ENCODE measurements around the gene PRH2.

Gene PRH2

DNA sequence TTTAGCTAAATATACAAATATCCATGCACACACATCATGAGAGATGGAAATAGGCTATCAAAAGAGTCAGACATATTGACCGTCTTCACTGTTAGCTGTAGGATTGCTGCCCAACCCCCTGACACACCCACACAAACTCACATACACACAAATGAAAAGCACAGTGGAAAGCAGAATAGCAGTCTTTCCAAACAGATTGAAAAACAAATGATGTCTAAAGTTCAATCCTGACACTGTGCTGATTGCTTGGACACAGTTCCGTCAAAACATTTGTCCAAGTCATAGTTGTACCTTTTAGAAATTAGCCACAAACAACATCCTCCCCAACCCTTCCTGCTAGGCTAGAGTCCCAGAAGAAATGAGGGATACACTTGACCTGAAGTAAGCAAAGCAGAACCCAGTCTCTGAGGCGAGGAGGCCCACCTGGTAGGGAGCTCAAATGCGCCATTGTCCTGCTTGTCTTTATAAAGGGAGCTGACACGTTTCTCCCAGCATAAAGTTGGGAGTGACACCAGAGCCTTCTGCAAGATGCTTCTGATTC, at the start of gene PRH2:
PRH2 (plus strand) TSS at position 491 of the 541 bp plus-strand sequence; CDS start at position 529, 38 bp downstream.
- DNase-seq, result no peak

DNA sequence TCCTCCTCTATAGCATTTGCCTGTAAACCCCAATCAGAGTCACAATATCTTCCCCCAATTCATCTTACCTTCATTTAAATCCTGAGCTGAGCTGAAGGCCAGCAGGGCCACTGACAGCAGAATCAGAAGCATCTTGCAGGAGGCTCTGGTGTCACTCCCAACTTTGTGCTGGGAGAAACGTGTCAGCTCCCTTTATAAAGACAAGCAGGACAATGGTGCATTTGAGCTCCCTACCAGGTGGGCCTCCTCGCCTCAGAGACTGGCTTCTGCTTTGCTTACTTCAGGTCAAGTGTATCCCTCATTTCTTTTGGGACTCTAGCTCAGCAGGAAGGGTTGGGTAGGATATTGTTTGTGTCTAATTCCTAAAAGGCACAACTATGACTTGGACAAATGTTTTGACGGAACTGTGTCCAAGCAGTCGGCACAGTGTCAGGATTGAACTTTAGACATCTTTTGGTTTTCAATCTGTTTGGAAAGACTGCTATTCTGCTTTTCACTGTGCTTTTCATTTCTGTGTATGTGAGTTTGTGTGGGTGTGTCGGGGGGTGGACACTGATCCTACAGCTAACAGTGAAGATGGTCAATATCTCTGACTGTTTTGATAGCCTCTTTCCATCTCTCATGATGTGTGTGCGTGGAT, 44.8 kb upstream of the PRH2 start, which contains the start of gene PRH1:
PRH1 (minus strand) TSS at position 170 of the 640 bp plus-strand sequence; CDS start at position 132, 38 bp downstream.
- DNase-seq, result no peak

DNA sequence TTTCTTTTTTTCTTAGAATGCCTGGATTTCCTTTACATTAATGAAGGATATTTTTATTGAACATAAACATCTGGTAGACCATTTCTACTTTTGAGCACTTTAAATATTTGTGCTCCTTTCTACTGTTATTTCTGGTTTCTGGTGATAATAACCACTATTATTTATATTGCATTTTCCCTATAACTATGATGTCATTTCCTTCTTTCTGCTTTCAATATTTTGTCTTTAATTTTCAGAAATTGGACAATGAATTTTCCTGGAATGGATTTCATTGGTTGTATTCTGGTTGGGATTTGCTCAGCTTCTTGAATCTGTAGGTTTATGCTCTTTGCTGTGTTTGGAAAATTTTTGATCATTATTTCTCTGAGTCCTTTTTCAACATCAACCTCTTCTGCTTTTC, 39.8 kb upstream of the PRH2 start:
- DNase-seq, result no peak

DNA sequence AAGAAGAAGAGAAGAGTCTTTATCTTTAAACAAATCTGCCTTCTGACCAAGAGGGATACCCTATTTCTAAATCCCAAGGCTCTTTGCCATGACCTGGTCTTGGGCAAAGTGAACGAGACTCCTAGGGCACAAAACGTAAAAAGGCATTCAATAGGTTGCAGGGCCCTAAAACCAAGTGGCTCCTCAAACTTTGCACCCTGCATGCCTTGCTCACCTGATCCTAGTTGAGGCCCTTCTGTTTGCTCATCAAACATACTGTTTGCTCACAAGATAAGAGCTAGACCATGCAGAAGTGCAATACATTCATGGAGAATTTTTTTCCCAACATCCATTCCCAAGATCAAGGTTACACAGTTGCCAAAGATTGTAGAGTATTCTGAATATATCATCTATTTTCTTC, 37.1 kb upstream of the PRH2 start:
- DNase-seq, result no peak

DNA sequence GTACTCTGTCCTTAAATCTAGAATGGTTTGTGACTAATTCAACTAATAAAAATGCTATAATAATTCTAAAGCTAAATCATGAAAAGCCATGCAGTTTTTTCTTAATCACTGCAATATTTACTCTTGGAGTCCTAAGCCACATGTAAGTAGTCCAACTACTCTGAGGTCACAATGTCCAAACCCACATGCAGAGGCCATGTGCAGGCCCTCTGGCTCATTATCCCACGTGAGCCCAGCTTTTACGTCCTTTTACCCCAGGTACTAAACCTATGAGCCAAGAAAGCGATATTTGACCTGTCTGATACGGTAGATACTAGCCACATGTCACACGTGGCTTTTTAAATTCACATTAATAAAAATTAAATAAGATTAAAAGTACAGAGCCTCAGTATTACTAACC, 32.2 kb upstream of the PRH2 start:
- no peak for DNase-seq

DNA sequence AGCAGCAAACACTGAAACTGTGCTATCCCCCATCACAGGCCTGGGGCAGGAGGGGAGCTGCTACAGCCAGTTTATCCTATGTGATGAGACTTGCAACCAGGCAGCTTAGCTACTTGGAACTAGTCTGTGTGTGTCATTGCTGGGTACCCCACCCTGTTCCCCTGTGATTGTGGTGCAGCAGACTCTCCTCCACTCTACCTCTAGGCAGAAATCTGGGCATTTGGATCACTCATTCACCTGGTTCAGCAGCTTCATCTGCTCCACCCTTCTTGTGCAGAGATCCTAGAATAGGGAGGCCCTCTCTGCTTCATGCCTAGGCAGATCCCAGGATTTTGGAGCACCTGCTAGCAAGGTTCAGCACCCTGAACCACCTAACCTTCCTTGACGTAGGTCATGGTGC, 28.5 kb upstream of the PRH2 start:
- no peak for DNase-seq

DNA sequence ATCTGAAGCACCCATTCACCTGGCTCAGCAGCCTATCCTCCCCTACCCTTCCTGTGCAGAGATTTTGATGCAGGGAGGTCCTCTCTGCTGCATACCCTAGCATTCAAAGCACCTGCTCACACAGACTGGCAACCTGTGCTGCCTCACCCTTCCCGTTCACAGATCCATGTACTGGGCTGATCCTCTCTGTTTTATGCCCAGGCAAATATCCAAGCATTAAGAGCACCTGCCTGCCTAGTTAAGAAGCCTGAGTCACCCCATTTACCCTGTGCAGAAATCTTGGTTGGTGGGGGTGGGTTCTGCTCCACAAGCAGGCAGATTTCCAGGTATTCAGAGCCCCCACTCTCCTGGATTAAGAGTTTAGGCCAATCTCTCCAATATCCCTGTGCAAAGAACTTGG, 28.1 kb upstream of the PRH2 start:
- no peak for DNase-seq

DNA sequence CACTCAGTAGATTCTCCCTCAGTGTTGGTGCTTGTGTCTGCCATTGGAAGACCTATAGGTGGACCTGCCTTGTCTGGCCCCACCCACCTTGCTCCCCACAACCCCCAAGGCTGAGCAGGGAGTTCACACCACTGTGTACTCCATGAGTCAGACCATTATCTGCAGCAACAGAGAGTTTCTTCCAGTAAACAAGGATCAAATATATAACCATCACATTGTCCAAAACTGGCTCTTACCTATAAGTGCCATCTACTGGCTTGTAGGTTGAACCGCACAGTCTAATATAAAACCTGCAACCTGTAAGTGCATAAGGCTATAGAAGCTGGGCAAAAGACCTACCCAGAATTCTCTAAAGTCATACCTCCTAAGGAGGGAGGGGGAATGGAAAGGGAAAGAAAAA, 27.6 kb upstream of the PRH2 start:
- no peak for DNase-seq

DNA sequence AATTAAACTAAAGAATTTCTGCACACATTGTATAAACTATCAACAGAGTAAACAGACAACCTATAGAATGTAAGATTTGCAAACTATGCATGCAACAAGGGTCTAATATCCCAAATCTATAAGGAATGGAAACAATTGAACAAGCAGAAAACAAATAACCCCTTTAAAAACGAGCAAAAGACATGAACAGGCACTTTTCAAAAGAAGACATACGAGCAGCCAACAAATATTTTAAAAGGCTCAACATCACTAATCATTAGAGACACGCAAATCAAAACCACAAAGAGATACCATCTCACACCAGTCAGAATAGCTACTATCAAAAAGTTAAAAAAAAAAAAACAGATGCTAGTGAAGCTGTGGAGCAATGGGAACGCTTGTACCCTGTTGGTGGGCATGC, 24.4 kb upstream of the PRH2 start:
- no peak for DNase-seq

DNA sequence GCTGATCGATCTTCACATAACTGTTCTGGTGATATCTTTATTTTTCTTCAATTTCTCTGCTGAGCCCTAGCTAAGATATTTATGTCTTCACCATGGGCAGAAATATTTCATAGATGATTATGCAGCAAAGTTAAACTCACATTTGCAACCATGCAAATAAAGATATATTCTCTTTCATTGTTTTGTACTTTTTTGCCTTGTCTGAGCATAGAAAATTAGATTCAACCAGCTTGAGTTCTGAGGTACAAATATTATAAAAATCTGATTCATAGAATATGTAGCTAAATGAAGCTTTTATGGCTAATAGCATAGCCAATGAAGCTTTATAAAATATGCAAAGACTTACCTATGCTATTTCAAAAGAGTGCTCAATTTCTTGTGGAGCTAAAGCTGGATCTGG, 19.6 kb upstream of the PRH2 start, which contains the start of gene TAS2R13:
TAS2R13 (minus strand) TSS at position 101 of the 400 bp plus-strand sequence. CDS start 264 bp downstream, outside the sequence.
- DNase-seq, result no peak

DNA sequence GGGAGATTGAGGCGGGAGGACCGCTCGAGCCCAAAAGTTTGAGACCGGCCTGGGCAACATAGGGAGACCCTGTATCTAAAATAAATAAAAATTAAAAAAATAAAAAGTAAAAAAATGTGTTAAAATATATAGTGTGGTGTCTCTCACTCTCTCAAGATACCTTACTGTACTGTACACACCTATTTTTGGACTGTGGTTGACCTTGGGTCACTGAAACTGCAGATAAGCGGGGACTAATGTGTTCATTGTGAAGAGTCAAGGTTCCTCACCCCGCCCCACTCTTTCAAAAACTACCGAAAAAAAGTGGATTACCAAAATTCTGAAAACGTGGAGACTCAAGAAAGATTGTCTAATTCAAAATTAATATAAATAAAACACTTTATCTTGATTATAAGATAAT, 18.7 kb upstream of the PRH2 start:
- DNase-seq, result no peak

DNA sequence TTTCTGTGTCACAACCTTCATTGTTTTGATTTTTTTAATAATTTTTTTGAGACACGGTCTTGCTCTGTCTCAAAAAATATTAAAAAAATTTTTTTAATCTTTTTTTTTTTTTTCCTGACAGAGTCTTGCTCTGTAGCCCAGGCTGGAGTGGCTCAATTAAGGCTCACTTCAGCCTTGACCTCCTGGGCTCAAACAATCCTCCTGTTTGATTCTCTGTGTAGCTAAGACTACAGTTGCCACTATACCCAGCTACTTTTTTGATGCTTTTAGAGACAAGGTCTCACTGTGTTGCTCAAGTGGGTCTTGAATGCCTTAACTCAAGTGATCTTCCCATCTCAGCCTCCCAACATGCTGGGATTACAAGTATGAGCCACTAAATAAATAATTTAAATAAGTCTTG, 9.2 kb upstream of the PRH2 start:
- DNase-seq, result no peak

DNA sequence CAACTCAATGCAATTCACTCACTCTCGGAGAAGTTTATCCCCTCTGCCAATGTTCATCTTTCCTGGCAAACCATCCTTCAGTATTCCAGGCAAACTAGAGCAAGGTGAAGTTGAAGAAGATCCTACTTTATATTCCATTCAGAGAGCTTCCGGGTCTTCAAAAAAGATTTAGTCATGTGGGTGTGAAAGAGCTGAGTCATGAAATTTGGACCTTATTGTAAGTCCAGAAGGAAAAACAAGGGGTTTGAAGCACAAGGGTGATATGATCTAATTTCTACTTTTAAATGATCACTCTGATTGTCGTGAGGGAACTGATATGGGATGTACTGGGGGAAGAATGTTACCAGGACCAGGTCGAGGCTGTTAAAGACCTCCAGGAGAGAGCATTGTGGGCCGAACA, 2.8 kb upstream of the PRH2 start:
- DNase-seq, result no peak

DNA sequence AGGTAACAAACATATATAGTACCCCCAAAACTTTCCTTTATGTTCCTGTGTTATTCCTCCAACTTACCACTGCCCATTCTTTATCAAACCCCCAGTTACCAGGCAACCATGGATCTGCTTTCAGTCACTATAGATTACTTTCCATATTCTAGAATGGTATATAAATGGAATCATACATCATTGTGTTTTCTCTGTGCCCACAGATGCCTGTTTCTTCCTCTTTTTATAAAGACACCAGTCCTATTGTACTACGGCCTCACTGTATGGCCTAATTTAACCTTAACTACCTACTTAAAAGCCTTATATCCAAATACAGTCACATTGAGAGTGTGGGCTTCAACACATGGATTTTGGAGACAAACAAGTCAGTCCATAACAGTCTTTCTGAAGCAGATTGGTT, 7.5 kb downstream of the PRH2 start:
- DNase-seq, result no peak

DNA sequence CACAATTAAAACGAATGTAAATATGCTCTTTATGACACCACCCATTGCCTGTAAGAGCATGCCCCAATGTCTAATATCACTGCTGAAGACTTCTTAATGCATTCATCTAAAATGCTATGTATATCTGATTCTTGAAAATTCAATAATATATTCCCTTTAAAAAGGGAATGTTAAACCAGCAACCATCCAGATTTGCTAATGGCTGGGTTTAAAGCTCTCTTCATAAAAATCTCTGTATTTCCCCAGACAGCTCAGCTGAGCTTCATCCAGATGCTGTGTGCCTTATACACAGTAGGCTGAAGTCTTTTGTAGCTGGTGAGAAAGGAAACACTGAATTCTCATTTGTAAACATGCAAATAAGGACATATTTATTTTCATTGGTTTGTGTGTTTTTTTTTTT, 10.1 kb downstream of the PRH2 start, which contains the start of gene TAS2R14:
TAS2R14 (minus strand) TSS at position 101 of the 400 bp plus-strand sequence; CDS start at position 45, 56 bp downstream.
- no peak for DNase-seq

DNA sequence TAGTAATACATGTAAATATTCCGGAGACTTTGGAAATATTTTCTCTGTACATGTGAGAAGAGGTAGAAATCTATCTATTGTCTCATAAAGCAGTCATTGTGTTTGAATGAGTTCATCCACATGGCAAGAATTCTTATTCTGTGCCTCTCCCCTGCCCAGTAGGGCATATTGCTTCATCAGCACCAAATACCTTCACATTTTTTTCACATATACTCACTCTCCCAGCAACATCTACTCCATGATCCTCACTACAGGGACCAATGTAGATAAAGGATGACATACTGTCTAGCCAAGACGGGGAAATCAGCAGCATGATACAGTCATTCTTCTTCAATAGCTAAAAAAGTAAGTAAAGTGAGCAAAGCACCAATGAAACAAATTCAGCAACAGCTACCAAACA, 11.4 kb downstream of the PRH2 start:
- no peak for DNase-seq

DNA sequence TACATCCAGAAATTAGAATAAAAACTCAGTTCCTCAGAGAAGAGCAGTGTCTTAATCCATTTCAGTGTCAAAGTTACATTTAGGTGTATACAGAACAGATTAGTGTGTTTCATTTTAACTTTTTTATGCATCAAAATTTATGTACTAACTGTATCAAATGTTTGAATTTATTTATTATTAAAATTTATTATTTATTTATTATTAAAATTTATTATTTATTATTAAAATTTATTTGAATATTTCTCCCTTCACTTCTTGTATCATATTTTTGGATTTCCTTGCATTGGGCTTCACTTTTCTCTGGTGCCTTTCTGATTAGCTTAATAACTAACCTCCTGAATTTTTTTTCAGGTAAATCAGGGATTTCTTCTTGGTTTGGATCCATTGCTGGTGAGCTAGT, 12.3 kb downstream of the PRH2 start:
- DNase-seq, result no peak

DNA sequence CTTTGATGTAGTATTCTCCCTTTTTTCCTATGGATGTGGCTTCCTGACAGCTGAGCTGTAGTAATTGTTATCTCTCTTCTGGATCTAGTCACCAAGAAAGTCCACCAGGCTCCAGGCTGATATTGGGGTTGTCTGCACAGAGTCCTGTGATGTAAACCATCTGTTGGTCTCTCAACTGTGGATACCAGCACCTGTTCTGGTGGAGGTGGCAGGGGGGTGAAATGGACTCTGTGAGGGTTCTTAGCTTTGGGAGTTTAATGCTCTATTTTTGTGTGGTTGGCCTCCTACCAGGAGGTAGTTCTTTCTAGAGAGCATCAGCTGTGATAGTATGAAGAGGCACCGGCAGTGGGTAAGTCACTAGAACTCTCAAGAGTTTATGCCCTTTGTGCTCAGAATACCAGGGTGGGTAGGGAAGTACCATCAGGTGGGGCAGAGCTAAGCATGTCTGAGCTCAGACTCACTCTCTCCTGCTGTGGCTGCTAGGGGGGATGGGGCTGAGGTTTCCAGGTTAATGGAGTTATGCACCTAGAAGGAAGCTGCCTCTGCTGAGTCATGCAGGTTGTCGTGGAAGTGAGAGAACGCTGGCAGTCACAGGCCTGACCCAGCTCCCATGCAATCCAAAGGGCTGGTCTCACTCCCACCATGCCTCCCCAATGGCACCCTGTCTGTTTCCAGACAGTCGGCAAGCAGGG, 13.0 kb downstream of the PRH2 start:
- DNase-seq, result no peak

DNA sequence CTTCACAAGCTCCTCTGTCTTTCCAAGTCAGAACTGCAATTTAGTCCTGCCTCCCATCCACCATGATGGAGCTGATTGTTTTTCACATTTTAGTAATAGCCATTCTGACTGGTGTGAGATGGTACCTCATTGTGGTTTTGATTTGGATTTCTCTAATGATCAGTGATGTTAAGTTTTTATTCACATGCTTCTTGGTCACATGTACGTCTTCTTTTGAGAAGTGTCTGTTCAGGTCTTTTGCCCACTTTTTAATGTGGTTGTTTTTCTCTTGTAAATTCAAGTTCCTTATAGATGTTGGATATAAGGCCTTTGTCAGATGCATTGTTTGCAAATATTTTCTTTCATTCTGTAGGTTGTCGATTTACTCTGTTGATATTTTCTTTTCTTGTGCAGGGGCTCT, 14.1 kb downstream of the PRH2 start:
- DNase-seq, result no peak

DNA sequence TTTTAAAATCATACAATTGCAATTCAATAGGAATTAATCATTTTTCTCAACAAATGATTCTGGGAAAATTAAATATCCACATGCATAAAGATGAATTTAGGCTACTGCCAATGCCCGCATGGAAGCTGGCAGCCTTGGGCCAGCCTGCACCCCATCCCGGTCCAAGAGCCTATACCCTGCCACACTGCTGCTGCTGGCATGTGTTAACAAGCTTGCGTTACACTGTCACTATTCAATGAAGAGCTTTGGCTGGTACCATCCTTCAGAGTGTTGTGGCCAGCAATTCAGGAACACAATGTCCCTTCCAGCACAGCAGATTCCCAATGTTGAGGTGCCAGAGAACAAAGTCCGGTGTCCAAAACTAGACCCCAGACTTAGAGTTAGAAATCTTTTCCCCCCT, 23.6 kb downstream of the PRH2 start:
- DNase-seq, result no peak

DNA sequence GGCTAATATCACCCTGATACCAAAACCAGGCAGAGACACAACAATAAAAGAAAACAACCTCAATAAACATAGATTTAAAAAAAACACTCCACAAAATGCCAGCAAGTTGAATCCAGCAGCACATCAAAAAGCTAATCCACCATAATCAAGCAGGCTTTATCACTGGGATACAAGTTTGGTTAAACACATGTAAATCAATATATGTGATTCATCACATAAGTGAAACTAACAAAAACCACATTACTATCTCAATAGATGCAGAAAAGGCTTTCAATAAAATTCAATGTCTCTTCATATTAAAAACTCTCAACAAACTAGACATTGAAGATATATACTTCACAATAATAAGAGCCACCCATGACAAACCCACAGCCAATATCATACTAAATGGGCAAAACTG, 27.0 kb downstream of the PRH2 start:
- no peak for DNase-seq

DNA sequence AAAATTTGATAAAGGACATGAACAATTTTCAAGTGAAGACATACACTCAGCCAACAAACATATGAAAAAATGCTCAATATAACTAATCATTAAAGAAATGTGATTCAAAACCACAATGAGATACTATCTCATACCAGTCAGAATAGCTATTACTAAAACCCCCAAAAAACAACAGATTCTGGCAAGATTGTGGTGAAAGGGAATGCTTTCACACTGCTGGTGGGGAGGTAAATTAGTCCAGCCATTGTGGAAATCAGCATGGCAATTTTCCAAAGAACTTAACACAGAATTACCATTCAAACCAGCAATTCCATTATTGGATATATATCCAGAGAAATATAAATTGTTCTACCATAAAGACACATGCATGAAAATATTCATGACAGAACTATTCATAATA, 28.7 kb downstream of the PRH2 start:
- no peak for DNase-seq

DNA sequence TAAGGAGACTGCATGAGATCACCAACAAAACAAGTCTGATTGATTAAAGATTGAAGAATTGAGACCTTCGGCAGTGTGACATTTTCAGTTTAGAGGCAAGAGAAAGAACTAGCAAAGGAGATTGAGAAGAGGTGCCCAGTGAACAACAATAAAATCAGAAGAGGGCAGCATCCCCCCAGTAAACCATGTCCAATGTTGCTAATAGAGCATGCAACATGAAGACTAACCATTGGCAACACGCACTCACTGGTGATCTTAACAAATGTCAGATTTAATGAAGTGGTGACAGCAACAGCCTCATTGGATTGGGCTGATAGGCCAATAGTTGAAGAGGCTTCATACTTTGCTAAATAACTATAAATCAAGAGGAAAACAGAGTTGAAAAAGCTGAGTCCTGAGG, 30.8 kb downstream of the PRH2 start:
- DNase-seq, result no peak

DNA sequence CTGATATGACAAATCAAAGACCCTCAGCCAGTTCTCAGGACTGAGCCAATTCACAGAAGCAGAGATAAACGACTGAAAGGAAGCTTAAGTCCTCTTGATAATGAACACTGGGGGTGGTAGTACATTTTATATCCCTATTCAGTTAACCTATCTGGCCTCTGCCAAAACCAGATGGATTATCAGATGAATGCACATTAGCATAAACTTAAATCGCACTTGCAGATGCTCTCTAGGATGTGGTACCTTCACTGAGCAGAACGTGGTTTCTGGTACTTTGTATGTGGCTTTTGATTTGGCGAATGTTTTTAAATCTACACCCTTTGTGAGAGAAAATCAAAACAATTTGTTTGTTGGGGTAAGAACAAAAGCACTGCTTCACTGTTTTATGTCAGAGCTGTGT, 31.2 kb downstream of the PRH2 start:
- no peak for DNase-seq
